22Rv1 (cell line): ENCODE measurements around the gene NCOR2.

Experiments
- CTCF ChIP-seq: fragments of 450-650 bp; IDR thresholded peaks from 2 replicates; pipeline ENCODE4 v1.5.1; 2017; ENCODE audit warnings: mild to moderate bottlenecking
- ZFX ChIP-seq: fragments of 450-650 bp; IDR thresholded peaks from 2 replicates; pipeline ENCODE4 v1.6.1; 2017; ENCODE audit warnings: antibody characterized with exemption, borderline replicate concordance

- TF ChIP-seq CTCF (no peak), ZFX (no peak)
These were observed at the start of gene NCOR2 for GRCh38 chr12:124566997-124567672.
